Measurements from ENCODE around the gene ALOXE3.

Gene ALOXE3

GRCh38 chr17:8142887-8143580 is 24.7 kb upstream of the ALOXE3 start:
- DNase-seq (ENCODE audit: low read depth in 2 of 3, low spot score in 2 of 3): no peak

DNA sequence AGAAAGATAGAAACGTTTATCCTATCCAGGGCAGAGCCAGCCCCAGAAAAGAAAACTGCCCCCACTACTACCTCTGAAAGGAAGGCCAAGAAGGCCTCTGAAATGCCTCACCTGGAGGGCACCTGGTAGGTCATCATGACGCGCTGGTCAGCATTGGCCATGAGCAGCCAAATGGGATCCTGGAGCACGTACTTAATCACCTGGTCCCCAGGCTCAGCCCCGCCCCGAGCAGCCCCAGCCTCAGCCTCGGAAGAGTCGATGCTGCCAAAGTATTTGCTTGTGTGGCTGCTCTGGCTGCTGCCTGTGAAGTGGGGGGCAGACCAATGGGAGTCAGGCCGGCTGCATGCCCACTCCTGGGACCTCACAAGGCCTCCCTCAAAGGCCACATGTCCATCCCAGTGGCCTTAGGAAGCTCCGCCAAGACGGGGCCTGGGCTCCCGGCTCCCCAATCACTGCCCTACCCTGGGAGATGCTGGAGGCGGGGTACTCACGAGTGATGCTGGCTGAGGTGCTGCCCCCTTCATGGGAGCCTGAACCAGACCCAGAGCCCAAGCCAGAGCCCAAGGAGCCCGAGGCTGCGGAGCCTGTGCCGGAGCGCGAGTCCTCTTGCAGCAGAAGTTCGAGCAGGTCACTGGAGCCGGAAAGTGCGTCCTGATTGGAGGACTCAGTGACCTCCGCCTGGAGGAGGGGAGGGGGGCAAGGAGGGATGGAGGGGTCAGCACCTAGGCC is 24.0 kb upstream of the ALOXE3 start:
- DNase-seq (ENCODE audit: low read depth in 2 of 3, low spot score in 2 of 3): no peak

DNA sequence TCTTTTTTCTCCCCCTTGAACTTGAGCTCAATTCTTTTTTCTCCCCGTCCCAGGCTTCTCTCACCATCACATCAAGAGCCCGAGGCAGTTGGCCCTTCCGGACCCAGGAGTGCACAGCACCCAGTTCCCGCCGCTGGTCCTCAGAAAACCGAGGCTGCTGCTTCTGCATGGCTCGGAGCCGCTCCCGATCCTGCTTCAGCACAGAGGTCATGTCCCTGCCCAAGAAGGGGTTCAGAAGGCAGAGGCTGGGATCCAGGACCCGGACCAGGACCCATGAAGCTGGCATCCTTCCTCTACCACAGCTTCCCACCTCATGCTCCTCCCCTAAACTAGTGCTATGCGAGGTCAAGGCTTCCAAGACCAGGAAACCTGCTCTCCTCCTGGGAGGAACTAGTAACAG is 23.4 kb upstream of the ALOXE3 start:
- DNase-seq (ENCODE audit: low read depth in 2 of 3, low spot score in 2 of 3): no peak

- no peak for DNase-seq (ENCODE audit: low read depth in 2 of 3, low spot score in 2 of 3)
Observed at GRCh38 chr17:8141045-8141444, 22.7 kb upstream of the ALOXE3 start.

GRCh38 chr17:8140065-8141029 is 22.0 kb upstream of the ALOXE3 start:
- DNase-seq (ENCODE audit: low read depth in 2 of 3, low spot score in 2 of 3): no peak

DNA sequence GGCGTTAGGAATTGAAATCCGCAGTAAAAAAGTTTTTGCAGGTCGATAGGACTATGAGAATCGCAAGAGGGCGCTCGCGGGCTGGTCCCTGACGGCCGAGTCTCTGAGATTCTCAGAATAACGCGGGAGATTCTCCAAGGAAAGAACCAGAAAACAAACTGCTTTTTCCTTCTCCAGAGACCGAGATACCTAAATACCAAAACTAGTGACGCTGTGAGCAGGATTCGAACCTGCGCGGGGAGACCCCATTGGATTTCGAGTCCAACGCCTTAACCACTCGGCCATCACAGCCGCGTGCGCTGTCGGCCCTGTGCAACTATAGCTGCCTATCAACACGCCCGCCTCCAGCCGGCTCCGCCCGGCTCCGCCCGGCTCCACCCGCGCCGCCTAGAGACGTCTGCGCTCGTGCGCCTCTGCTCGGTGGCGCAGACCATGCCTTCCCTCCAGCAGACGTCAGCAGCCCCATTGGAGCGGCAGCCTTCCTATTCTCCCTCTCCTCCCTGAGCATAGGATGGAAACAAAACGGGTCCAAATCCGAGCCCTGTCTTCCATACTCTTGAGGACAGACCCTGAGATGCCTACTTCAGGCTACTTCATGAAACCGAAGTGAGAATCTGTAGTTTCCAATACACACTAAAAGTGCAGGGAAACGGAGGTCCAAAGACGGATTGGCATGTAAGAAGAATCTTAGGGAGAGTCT is 20.5 kb upstream of the ALOXE3 start:
- DNase-seq (ENCODE audit: low read depth in 2 of 3, low spot score in 2 of 3): peak in 2 of 3 experiments; percentile 95 to 100

GRCh38 chr17:8138374-8138671 is 20.0 kb upstream of the ALOXE3 start:
- DNase-seq (ENCODE audit: low read depth in 2 of 3, low spot score in 2 of 3): no peak

DNA sequence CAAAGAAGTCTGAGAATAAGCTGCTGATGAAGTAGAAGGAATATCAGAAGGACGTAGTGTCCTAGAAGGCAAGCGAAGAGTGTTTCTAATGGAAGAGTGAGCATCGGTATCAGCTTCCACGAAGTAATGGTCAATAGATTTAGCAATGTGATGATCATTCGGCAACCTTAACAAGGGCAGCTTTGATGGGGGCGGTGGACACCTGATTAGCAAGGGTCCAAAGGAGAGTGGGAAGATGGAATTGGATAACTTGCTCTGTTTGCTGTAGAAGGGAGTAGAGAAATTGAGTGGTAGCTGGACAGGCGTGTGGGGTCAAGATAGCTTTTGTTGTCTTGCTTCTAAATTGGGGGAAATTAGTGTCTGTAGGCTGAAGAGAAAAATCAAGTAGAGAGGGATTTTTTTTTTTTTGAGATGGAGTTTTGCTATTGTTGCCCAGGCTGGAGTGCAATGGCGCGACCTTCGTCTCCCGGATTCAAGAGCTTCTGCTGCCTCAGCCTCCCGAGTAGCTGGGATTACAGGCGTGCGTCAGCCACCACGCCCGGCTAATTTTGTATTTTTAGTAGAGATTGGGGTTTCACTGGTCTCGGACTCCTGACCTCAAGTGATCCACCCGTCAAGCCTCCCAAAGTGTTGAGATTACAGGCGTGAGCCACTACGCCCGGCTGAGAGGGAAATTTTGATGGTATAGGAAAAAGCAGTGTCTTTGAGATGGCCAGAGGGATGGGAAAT is 19.5 kb upstream of the ALOXE3 start:
- DNase-seq (ENCODE audit: low read depth in 2 of 3, low spot score in 2 of 3): no peak

DNA sequence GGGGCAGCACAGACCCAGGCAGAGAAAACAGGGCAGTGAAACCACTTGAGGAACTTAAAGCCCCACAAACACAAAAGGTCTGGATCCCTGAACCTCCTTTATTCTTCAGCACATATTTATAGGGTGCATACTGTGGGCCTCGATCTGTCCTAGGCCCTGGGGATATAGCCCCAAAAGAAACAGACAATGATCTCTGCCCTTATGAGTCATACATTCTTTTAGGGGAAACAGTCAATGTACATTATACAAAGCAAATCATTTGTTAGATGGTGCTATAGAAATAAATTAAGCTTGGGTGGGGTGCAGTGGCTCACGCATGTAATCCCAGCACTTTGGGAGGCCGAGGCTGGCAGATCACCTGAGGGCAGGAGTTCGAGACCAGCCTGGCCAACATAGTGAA is 15.6 kb upstream of the ALOXE3 start:
- DNase-seq (ENCODE audit: low read depth in 2 of 3, low spot score in 2 of 3): no peak

GRCh38 chr17:8133399-8133798 is 15.1 kb upstream of the ALOXE3 start:
- no peak for DNase-seq (ENCODE audit: low read depth in 2 of 3, low spot score in 2 of 3)

GRCh38 chr17:8131844-8132441 is 13.6 kb upstream of the ALOXE3 start:
- no peak for DNase-seq (ENCODE audit: low read depth in 2 of 3, low spot score in 2 of 3)

DNA sequence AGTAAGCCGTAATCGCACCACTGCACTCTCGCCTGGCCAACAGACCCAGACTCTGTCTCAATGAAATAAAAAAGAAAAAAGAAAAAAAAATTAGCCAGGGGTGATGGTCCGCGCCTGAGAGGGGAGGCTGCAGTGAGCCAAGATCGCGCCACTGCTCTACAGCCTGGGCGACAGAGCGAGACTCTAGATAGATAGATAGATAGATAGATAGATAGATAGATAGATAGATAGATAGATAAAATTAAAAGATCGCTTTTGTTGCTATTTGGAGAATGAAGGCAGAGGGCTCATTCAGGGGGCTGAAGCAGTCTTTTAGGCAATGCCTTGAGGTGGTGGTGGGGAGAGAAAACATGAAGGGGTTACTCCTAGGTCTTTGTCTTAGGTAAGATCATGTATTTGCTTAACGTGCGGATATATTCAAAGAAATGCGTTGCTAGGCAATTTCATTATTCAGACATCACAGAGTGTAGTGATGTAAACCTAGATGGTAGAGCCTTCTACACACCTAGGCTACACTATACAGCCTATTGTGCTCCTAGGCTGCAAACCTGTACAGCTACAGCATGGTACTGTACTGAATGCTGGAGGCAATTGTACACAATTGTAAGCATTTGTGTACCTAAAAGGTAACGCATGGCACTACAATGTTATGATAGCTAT is 9.9 kb upstream of the ALOXE3 start:
- no peak for DNase-seq (ENCODE audit: low read depth in 2 of 3, low spot score in 2 of 3)

- peak in 1 of 3 experiments; percentile 40 for DNase-seq (ENCODE audit: low read depth in 2 of 3, low spot score in 2 of 3)
Observed at GRCh38 chr17:8126491-8127066, 8.3 kb upstream of the ALOXE3 start.

GRCh38 chr17:8125947-8126490 is 7.7 kb upstream of the ALOXE3 start:
- peak in 1 of 3 experiments; percentile 32 for DNase-seq (ENCODE audit: low read depth in 2 of 3, low spot score in 2 of 3)

DNA sequence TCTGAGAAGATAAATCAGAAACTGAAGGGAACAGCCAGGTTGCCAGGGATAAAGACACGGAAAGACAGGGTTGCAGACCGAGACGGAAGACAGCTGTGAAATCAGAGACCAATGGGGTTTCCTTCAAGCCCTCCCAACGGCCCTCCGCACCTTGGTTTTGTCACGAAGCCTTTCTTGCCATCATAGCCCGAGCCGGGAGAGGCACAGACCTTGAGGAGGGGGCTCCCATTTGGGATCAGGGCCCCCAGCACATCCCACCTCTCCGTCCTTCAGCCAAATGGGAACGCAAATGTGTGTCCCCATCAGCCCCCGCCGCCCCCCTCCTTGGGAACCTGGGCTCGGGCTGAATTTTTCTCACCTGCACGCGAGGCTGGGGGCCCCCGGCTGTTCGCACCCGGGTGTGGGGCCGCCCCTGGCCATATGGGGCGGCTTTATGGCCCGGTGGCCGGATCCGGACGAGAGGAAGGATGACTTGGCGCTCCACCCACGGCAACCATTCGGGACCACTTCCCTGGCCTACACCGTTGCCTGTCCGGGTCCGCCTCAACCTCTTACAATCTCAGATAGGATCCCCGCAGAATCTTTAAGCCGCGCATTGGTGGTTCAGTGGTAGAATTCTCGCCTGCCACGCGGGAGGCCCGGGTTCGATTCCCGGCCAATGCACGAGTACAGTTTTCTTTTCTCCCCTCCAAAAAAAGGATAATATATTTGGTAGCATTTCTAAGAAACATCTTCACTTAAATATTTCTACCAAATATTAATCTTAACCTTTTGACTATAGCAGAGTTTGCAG is 7.0 kb upstream of the ALOXE3 start:
- DNase-seq (ENCODE audit: low read depth in 2 of 3, low spot score in 2 of 3): peak; percentile 82 to 100 (median 100)

- DNase-seq (ENCODE audit: low read depth in 2 of 3, low spot score in 2 of 3): no peak
Observed at GRCh38 chr17:8124350-8125153, 6.2 kb upstream of the ALOXE3 start.

GRCh38 chr17:8123695-8124349 is 5.5 kb upstream of the ALOXE3 start, which contains the start of gene HES7:
Gene HES7 (minus strand): TSS chr17:8124106. CDS start chr17:8124084, 22 bp downstream.
- DNase-seq (ENCODE audit: low read depth in 2 of 3, low spot score in 2 of 3): no peak
